ENCODE measurements around the gene LCE4A.

The LCE4A gene

DNA sequence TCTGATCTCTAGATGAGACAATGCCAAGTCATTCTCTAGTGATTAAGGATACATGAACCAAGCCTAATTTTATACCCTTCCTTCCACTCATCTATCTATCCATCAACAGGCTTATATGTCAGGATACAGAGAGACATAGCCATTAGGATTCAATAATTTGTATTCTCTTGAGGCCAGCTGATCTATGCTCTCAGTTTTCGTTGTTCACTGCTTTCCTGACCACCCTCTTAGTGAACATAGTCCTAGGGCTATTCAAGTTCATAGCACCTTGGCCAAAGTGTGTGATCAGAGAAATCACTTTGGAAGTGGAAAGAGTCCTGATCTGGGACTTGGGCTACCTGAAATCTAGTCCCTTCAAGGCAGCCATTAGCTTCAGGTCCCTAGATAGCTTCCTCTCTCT lies 45.6 kb downstream of the LCE4A start:
- TF ChIP-seq FOXM1 (IDR thresholded peaks at IDR 0.05; ENCODE audit: borderline replicate concordance, low read depth) (no peak), EGR1 (IDR thresholded peaks at IDR 0.05) (no peak), REST (IDR thresholded peaks at IDR 0.05; ENCODE audit: low read depth) (no peak), YY1 (IDR thresholded peaks at IDR 0.05; ENCODE audit: low read depth) (no peak), TAF1 (IDR thresholded peaks at IDR 0.05; ENCODE audit: low read depth) (no peak), CEBPB (IDR thresholded peaks at IDR 0.05) (no peak), EP300 (IDR thresholded peaks at IDR 0.05; ENCODE audit: borderline replicate concordance) (no peak), CREB1 (IDR thresholded peaks at IDR 0.05; ENCODE audit: low read depth) (no peak), TEAD4 (IDR thresholded peaks at IDR 0.05) (no peak), RAD21 (IDR thresholded peaks at IDR 0.05; ENCODE audit: low read depth) (no peak), ZBTB7A (IDR thresholded peaks at IDR 0.05; ENCODE audit: low read depth) (no peak), USF1 (IDR thresholded peaks at IDR 0.05) (no peak), TCF12 (IDR thresholded peaks at IDR 0.05; ENCODE audit: low read depth) (no peak), NFIC (IDR thresholded peaks at IDR 0.05) (no peak)
- TF ChIP-seq, protein P1, sequence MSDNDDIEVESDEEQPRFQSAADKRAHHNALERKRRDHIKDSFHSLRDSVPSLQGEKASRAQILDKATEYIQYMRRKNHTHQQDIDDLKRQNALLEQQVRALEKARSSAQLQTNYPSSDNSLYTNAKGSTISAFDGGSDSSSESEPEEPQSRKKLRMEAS (IDR thresholded peaks at IDR 0.05) = no peak

GRCh38 chr1:152756872-152757271 lies 48.9 kb downstream of the LCE4A start:
- no peak for TF ChIP-seq USF1 (IDR thresholded peaks at IDR 0.05)
- no peak for TF ChIP-seq RAD21 (IDR thresholded peaks at IDR 0.05; ENCODE audit: low read depth)

DNA sequence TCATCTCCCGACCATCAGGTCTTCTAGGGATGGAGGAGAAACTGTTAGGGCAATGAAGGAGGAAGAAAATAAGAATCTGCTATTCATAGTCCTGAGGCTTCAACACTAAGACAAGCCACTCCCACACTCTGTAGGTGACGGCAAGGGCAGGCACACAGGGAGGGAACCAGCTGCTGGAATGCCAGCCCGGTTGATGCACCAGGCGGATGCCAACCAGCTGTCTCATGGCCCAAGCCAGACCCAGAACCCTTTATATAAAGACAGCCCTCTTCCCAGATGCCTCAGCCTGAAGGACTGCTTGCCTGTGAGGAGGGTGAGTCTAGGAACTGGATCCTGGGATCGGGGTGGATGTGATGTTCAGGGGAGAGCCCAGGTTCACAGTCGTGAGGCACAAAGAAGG lies 49.8 kb downstream of the LCE4A start, which contains the start of gene KPRP:
Gene KPRP, plus strand, starts transcription at position 279 of the 400 bp plus-strand sequence. CDS start 1,564 bp downstream, outside the sequence.
- TF ChIP-seq TCF12 (IDR thresholded peaks at IDR 0.05; ENCODE audit: low read depth) (no peak), REST (IDR thresholded peaks at IDR 0.05; ENCODE audit: low read depth) (no peak), EGR1 (IDR thresholded peaks at IDR 0.05) (no peak), USF1 (IDR thresholded peaks at IDR 0.05) (no peak), CEBPB (IDR thresholded peaks at IDR 0.05) (no peak), TEAD4 (IDR thresholded peaks at IDR 0.05) (no peak), YY1 (IDR thresholded peaks at IDR 0.05; ENCODE audit: low read depth) (no peak), EP300 (IDR thresholded peaks at IDR 0.05; ENCODE audit: borderline replicate concordance) (no peak), TAF1 (IDR thresholded peaks at IDR 0.05; ENCODE audit: low read depth) (no peak), FOXM1 (IDR thresholded peaks at IDR 0.05; ENCODE audit: borderline replicate concordance, low read depth) (no peak), CREB1 (IDR thresholded peaks at IDR 0.05; ENCODE audit: low read depth) (no peak), ZBTB7A (IDR thresholded peaks at IDR 0.05; ENCODE audit: low read depth) (no peak), RAD21 (IDR thresholded peaks at IDR 0.05; ENCODE audit: low read depth) (no peak), NFIC (IDR thresholded peaks at IDR 0.05) (no peak)
- TF ChIP-seq, protein P1 (IDR thresholded peaks at IDR 0.05) = no peak

GRCh38 chr1:152758636-152759035 lies 50.7 kb downstream of the LCE4A start:
- TF ChIP-seq CREB1 (IDR thresholded peaks at IDR 0.05; ENCODE audit: low read depth) (no peak), EP300 (IDR thresholded peaks at IDR 0.05; ENCODE audit: borderline replicate concordance) (no peak), ZBTB7A (IDR thresholded peaks at IDR 0.05; ENCODE audit: low read depth) (no peak), USF1 (IDR thresholded peaks at IDR 0.05) (no peak), RAD21 (IDR thresholded peaks at IDR 0.05; ENCODE audit: low read depth) (no peak), CEBPB (IDR thresholded peaks at IDR 0.05) (no peak), NFIC (IDR thresholded peaks at IDR 0.05) (no peak), TEAD4 (IDR thresholded peaks at IDR 0.05) (no peak), TCF12 (IDR thresholded peaks at IDR 0.05; ENCODE audit: low read depth) (no peak), TAF1 (IDR thresholded peaks at IDR 0.05; ENCODE audit: low read depth) (no peak), EGR1 (IDR thresholded peaks at IDR 0.05) (no peak), FOXM1 (IDR thresholded peaks at IDR 0.05; ENCODE audit: borderline replicate concordance, low read depth) (no peak), REST (IDR thresholded peaks at IDR 0.05; ENCODE audit: low read depth) (no peak)
- TF ChIP-seq, protein P1 (IDR thresholded peaks at IDR 0.05) = no peak
